HG03460 (cell line): ENCODE measurements around the gene NCAPD3.

Experiments
- ATAC-seq: cut with Tn5 transposase; IDR thresholded peaks from one replicate; pipeline ENCODE4 v1.9.1; 2021; ENCODE audit not compliant: unreplicated experiment

The NCAPD3 gene

GRCh38 chr11:134170177-134170918, 53.4 kb downstream of the NCAPD3 start:
- ATAC-seq = no peak

GRCh38 chr11:134164490-134165370, 59.0 kb downstream of the NCAPD3 start:
- no peak for ATAC-seq

GRCh38 chr11:134159652-134160051, 64.1 kb downstream of the NCAPD3 start:
- no peak for ATAC-seq

- no peak for ATAC-seq
These were observed 65.7 kb downstream of the NCAPD3 start for GRCh38 chr11:134158023-134158422.

GRCh38 chr11:134157451-134157850, 66.3 kb downstream of the NCAPD3 start:
- ATAC-seq = no peak

- ATAC-seq = no peak
These were observed 67.6 kb downstream of the NCAPD3 start for GRCh38 chr11:134155946-134156865.

GRCh38 chr11:134155456-134155855, 68.3 kb downstream of the NCAPD3 start:
- no peak for ATAC-seq

- ATAC-seq = no peak
These were observed 69.3 kb downstream of the NCAPD3 start for GRCh38 chr11:134154441-134154840.

GRCh38 chr11:134153147-134153905, 70.4 kb downstream of the NCAPD3 start:
- no peak for ATAC-seq

GRCh38 chr11:134152696-134153095, 71.1 kb downstream of the NCAPD3 start:
- no peak for ATAC-seq

- no peak for ATAC-seq
These were observed 72.6 kb downstream of the NCAPD3 start for GRCh38 chr11:134151083-134151747.

- ATAC-seq = no peak
These were observed 73.4 kb downstream of the NCAPD3 start for GRCh38 chr11:134150195-134150903.

GRCh38 chr11:134149371-134149770, 74.4 kb downstream of the NCAPD3 start:
- no peak for ATAC-seq

GRCh38 chr11:134146598-134146997, 77.2 kb downstream of the NCAPD3 start:
- no peak for ATAC-seq

GRCh38 chr11:134145715-134146114, 78.1 kb downstream of the NCAPD3 start:
- ATAC-seq = no peak

GRCh38 chr11:134144744-134145143, 79.0 kb downstream of the NCAPD3 start:
- no peak for ATAC-seq

- ATAC-seq = no peak
These were observed 80.0 kb downstream of the NCAPD3 start for GRCh38 chr11:134143801-134144200.

GRCh38 chr11:134142536-134142935, 81.2 kb downstream of the NCAPD3 start:
- ATAC-seq = no peak

- ATAC-seq = no peak
These were observed 82.7 kb downstream of the NCAPD3 start for GRCh38 chr11:134140961-134141490.
